HuH-7 (cell line): ENCODE data around the gene SARDH.

Experiments
- DNase-seq: peaks from one replicate; pipeline ENCODE4 v3.0.0; 2011; ENCODE audit warnings: low spot score

Gene SARDH

GRCh38 chr9:133701981-133702797 is 36.0 kb downstream of the SARDH start:
- no peak for DNase-seq

GRCh38 chr9:133701321-133701980 is 36.7 kb downstream of the SARDH start:
- no peak for DNase-seq

- DNase-seq = no peak
Measured at GRCh38 chr9:133700819-133701320, 37.3 kb downstream of the SARDH start.

GRCh38 chr9:133699546-133699945 is 38.6 kb downstream of the SARDH start:
- no peak for DNase-seq

- no peak for DNase-seq
Measured at GRCh38 chr9:133696071-133696472, 42.1 kb downstream of the SARDH start.

GRCh38 chr9:133694686-133695085 is 43.5 kb downstream of the SARDH start:
- DNase-seq = no peak

GRCh38 chr9:133693703-133694529 is 44.2 kb downstream of the SARDH start:
- no peak for DNase-seq

- DNase-seq = no peak
Measured at GRCh38 chr9:133693116-133693515, 45.0 kb downstream of the SARDH start.

GRCh38 chr9:133692364-133692985 is 45.7 kb downstream of the SARDH start:
- no peak for DNase-seq

- no peak for DNase-seq
Measured at GRCh38 chr9:133691626-133692363, 46.4 kb downstream of the SARDH start.

- no peak for DNase-seq
Measured at GRCh38 chr9:133691191-133691590, 47.0 kb downstream of the SARDH start.

- no peak for DNase-seq
Measured at GRCh38 chr9:133690081-133690561, 48.0 kb downstream of the SARDH start.

GRCh38 chr9:133689151-133689763 is 48.9 kb downstream of the SARDH start:
- DNase-seq = no peak

GRCh38 chr9:133687856-133688761 is 50.0 kb downstream of the SARDH start:
- no peak for DNase-seq

- DNase-seq = no peak
Measured at GRCh38 chr9:133686642-133687575, 51.2 kb downstream of the SARDH start.

- no peak for DNase-seq
Measured at GRCh38 chr9:133685653-133686609, 52.2 kb downstream of the SARDH start.

- DNase-seq = no peak
Measured at GRCh38 chr9:133684936-133685361, 53.2 kb downstream of the SARDH start.
